Retinal pigment epithelial cell (primary cell): ENCODE measurements around the gene TCF7L2.

ENCODE experiments used
- DNase-seq: peaks from one replicate; pipeline ENCODE4 v3.0.0-alpha.2; 2010; ENCODE audit warnings: low read depth
- H3K4me3 ChIP-seq: 2 replicates; pipeline ENCODE4 v1.5.1; 2011; ENCODE audit warnings: mild to moderate bottlenecking, low read length, control low read depth, moderate library complexity
- TF ChIP-seq, protein P1 (sequence below): conservative IDR thresholded peaks from 2 replicates; pipeline ENCODE4 v1.5.1; 2011; ENCODE audit warnings: low read depth, low read length, control low read depth, inconsistent platforms

Gene TCF7L2

DNA sequence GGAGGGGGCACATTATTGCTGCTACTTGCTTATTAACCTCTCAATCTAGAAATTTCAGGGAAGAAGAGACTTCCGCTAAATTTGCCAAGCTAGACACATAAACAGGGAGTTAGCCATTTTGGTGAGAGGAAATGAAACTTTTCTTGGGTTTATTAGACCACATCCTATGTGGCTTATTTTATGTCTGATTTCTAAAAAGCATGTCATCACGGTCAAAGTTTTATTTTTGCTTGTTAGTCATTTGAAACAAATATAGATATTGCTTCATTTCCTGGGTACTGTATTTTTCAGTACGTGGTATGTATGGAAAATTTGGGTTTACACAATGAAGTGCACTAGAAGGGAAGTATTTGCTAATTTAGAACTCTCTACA is 144.1 kb downstream of the TCF7L2 start:
- TF ChIP-seq, protein P1, sequence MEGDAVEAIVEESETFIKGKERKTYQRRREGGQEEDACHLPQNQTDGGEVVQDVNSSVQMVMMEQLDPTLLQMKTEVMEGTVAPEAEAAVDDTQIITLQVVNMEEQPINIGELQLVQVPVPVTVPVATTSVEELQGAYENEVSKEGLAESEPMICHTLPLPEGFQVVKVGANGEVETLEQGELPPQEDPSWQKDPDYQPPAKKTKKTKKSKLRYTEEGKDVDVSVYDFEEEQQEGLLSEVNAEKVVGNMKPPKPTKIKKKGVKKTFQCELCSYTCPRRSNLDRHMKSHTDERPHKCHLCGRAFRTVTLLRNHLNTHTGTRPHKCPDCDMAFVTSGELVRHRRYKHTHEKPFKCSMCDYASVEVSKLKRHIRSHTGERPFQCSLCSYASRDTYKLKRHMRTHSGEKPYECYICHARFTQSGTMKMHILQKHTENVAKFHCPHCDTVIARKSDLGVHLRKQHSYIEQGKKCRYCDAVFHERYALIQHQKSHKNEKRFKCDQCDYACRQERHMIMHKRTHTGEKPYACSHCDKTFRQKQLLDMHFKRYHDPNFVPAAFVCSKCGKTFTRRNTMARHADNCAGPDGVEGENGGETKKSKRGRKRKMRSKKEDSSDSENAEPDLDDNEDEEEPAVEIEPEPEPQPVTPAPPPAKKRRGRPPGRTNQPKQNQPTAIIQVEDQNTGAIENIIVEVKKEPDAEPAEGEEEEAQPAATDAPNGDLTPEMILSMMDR, result no peak
- DNase-seq, result no peak
- H3K4me3 ChIP-seq, result no peak overlapping the region

DNA sequence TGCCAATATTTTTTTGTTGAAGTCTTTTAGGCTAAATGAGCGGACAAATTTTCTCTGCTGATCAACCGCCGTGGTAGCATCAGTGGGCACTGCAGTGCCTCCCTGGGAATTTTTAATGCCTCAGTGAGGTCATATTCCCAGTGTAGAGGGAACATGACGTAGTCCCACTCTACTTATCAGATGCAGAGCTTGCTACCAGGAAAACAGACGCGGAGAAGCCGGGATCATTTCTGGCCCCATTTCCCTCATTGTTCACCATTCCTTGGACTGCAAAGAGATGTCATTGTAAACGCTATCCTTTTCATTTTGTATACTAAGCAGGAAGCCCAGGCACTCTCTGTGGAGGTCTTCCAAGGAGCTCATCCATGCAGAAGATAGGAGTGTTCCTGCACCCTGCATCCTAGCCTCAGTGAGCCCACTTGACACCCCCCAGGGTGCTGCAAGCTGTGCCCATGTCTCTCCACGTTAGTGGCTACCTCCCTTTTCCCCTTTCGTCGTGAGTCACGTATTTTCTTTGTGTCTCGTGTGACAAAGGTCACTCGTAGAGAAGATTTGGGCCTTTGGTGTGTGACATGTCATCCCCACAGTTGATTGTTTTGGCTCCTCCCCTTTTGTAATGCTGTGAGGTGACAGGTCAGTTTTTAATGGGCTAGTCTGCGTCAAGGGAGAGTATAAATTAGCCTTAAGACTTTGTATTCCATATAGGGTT is 145.5 kb downstream of the TCF7L2 start:
- no peak for DNase-seq
- TF ChIP-seq, protein P1, result no peak
- no peak overlapping the region for H3K4me3 ChIP-seq

GRCh38 chr10:113096128-113096996 is 146.3 kb downstream of the TCF7L2 start:
- TF ChIP-seq, protein P1, result no peak
- H3K4me3 ChIP-seq, result no peak overlapping the region
- no peak for DNase-seq

DNA sequence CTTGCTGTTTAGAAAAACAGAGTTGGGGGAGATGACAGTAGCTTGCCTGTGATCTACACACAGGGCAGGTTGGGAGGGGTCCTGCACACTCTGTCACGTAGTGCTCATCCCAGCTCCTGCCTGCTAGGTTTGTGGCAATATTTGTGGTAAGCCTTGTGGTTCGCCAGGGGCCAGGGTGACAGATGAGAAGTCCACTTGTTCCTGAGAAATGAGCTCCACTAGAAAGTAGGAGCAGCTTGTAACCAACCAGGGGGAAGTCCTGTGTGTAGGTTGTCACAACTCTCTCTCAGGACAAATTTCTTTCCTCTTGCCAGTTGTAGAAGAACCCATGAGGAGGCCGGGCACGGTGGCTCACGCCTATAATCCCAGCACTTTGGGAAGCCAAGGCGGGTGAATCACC is 147.0 kb downstream of the TCF7L2 start:
- TF ChIP-seq, protein P1, result no peak
- DNase-seq, result no peak
- no peak overlapping the region for H3K4me3 ChIP-seq

- TF ChIP-seq, protein P1, result no peak
- no peak overlapping the region for H3K4me3 ChIP-seq
- DNase-seq, result no peak
Observed at GRCh38 chr10:113099431-113100183, 149.6 kb downstream of the TCF7L2 start.

DNA sequence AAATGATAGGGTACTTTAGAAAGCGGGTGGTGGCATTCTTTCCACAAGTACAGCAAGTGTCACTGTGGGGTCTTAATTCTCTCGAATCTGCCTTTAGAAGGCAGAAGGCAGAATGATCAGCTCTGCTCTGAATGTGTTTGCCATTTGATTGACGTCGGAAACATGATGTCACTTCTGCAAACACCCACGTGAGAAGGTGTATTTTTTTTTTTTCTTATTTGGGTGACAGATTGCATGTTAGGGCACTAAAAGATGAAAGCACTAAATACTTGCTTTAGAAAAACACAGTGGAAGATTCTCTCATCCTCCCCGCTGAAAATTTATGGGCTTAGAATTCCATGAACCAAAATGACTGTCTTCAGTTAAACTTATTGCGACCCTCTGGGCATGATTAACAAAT is 150.2 kb downstream of the TCF7L2 start:
- TF ChIP-seq, protein P1, result no peak
- no peak for DNase-seq
- no peak overlapping the region for H3K4me3 ChIP-seq
